ENCODE measurements around the gene YY2.
"Not testable (repeated sequence)": the region's sequence is repeated elsewhere in the genome, so short reads cannot be mapped to it uniquely, and the experiment has no call there.

- TF ChIP-seq CTCF (IDR thresholded peaks at IDR 0.05; ENCODE audit: poor library complexity); EZH2phosphoT487 (IDR thresholded peaks at IDR 0.05; ENCODE audit: low read depth, severe bottlenecking, unreplicated experiment); EZH2 (IDR thresholded peaks at IDR 0.05; ENCODE audit: borderline replicate concordance): not testable (repeated sequence)
Measured at GRCh38 chrX:21820170-21820569, 35.6 kb upstream of the YY2 start.

Measured in hepatocyte (in vitro differentiated cells).